AG10803 (cell line): ENCODE results near the gene ANKRD34C.

Experiments
- DNase-seq: peaks from one replicate; pipeline ENCODE4 v3.0.0; 2010; ENCODE audit warnings: low read depth
- H3K4me3 ChIP-seq: 2 replicates; pipeline ENCODE4 v1.5.1; 2011; ENCODE audit warnings: mild to moderate bottlenecking, low read length, control low read depth
- TF ChIP-seq, protein P1 (sequence below): conservative IDR thresholded peaks from 2 replicates; pipeline ENCODE4 v1.5.1; 2011; ENCODE audit warnings: mild to moderate bottlenecking, low read length, control low read depth, inconsistent platforms

Gene ANKRD34C

GRCh38 chr15:79294075-79294474 is 11.6 kb downstream of the ANKRD34C start:
- no peak for DNase-seq
- H3K4me3 ChIP-seq: no peak overlapping the region
- TF ChIP-seq, protein P1, sequence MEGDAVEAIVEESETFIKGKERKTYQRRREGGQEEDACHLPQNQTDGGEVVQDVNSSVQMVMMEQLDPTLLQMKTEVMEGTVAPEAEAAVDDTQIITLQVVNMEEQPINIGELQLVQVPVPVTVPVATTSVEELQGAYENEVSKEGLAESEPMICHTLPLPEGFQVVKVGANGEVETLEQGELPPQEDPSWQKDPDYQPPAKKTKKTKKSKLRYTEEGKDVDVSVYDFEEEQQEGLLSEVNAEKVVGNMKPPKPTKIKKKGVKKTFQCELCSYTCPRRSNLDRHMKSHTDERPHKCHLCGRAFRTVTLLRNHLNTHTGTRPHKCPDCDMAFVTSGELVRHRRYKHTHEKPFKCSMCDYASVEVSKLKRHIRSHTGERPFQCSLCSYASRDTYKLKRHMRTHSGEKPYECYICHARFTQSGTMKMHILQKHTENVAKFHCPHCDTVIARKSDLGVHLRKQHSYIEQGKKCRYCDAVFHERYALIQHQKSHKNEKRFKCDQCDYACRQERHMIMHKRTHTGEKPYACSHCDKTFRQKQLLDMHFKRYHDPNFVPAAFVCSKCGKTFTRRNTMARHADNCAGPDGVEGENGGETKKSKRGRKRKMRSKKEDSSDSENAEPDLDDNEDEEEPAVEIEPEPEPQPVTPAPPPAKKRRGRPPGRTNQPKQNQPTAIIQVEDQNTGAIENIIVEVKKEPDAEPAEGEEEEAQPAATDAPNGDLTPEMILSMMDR: no peak

DNA sequence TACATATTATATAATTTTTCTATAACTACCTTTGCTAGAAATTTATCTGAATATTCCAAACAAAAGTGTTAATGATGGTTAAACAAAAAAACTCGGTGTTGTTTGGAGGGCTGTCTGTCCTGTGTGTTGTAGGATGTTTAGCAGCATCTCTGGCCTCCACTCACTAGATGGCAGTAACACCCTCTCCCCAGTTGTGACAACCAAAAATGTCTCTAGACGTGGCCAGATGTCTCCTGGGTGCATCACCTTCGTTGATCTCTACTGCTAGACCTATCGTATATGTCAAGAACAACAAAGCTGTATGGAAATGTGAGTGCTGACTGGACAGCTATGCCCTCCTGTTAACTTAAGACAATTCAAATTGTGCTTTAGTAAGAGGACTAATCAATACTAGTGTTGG is 14.1 kb downstream of the ANKRD34C start:
- no peak overlapping the region for H3K4me3 ChIP-seq
- TF ChIP-seq, protein P1: no peak
- DNase-seq: no peak

GRCh38 chr15:79299126-79299840 is 16.8 kb downstream of the ANKRD34C start:
- TF ChIP-seq, protein P1: no peak
- H3K4me3 ChIP-seq: no peak overlapping the region
- DNase-seq: no peak

DNA sequence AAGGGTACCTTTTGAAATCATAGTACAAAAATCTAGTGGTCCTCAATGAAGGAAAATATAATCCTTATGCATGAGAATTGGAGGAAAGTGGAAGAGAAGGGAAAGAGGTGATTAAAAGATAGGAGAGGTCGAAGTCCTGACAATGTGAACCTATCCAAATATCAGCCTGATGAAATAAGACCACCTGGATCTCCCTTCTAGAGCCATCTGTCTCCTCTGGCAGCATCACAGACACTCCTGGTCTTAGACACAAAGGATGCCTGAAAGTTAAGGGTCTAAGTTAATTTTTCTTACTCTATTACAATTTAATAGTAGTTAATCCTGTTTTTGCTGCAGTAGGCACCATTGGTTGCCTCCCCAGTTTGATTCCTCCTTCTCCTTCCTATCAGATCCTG is 17.3 kb downstream of the ANKRD34C start:
- DNase-seq: no peak
- H3K4me3 ChIP-seq: no peak overlapping the region
- TF ChIP-seq, protein P1: no peak

DNA sequence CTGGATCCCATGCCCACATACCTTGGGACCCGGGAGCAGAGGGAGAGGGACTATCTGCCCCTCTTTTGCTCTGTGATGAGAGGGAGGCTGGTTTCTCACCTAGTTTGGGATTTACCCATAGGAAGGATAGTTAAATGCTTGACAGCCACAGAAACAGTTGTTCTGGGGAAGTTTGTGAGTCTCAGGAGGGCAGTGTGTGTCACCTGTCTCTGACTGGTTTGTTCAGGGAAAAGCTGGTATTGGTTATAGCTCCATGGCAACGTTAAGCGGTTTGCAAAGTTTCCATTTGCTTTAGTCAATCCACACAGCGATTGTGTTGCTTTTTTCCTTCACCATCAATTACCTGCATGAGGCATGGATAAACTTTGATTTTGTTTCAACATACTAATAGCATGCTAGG is 24.7 kb downstream of the ANKRD34C start:
- no peak for DNase-seq
- H3K4me3 ChIP-seq: no peak overlapping the region
- TF ChIP-seq, protein P1: no peak

DNA sequence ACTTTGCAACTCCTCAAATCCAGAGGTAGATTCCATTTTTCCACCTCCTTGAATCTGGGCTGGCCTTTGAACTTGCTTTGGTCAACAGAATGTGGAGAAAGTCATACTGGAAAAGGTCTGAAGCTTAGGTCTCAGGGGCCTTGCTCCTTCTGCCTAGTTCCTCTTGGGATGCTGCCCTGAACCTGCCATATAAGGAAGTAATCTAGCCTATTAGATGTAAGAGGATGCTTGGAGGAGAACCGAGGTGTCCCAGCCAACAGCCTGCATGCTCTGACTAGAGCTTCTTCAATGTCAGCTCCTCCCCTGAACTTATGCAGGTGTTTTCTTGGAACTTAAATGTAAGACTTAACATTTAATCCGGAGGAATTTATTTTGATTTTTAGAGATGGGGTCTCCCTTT is 26.4 kb downstream of the ANKRD34C start:
- no peak overlapping the region for H3K4me3 ChIP-seq
- TF ChIP-seq, protein P1: no peak
- no peak for DNase-seq

GRCh38 chr15:79310612-79310984 is 28.1 kb downstream of the ANKRD34C start:
- TF ChIP-seq, protein P1: no peak
- peak overlapping the region; percentile 97 for H3K4me3 ChIP-seq
- DNase-seq: peak; percentile 12
